Measurements from ENCODE around the gene HDC.

HDC gene, protein sequence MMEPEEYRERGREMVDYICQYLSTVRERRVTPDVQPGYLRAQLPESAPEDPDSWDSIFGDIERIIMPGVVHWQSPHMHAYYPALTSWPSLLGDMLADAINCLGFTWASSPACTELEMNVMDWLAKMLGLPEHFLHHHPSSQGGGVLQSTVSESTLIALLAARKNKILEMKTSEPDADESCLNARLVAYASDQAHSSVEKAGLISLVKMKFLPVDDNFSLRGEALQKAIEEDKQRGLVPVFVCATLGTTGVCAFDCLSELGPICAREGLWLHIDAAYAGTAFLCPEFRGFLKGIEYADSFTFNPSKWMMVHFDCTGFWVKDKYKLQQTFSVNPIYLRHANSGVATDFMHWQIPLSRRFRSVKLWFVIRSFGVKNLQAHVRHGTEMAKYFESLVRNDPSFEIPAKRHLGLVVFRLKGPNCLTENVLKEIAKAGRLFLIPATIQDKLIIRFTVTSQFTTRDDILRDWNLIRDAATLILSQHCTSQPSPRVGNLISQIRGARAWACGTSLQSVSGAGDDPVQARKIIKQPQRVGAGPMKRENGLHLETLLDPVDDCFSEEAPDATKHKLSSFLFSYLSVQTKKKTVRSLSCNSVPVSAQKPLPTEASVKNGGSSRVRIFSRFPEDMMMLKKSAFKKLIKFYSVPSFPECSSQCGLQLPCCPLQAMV

DNA sequence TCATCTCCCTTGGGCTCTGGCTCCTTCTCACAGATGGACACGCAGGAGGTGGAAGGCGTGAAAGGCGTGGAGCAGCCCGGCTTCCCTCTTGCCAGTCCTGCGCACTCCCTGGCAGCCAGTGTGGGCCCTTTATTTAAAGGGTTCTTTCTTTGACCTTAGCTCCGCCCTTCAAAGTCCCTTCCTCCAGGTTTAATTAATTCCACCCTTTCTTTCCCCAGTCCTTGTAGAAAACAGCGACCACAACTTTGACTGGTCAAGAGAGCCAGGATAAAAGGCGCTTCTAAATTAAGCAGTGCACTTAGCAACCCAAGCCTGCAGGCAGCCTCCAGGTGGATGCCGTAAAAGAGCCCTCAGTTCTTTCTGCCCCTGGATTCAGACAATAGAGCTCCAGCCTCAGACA, at the start of gene HDC:
Gene HDC (minus strand): TSS at position 107 of the 400 bp plus-strand sequence. CDS start 103 bp downstream, at position 4.
- no peak for DNase-seq

DNA sequence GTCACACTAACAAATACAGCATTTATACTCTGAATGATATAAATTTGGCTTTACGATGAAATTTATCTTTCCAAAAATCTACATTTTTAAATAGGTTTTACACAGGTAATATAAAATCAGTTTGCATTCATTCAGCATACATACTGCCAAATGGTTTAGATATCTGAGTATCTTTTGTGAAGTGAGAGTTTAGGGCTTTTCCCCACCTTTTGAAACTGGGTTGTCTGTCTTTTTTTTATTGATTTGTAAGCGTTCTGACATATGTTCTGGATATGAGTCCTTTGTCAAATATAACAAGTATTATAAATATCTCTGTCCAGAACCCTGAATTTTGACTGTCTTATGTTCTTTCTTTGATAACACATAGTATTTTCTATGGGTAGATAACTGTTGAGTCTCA, 47.1 kb upstream of the HDC start:
- DNase-seq: no peak

DNA sequence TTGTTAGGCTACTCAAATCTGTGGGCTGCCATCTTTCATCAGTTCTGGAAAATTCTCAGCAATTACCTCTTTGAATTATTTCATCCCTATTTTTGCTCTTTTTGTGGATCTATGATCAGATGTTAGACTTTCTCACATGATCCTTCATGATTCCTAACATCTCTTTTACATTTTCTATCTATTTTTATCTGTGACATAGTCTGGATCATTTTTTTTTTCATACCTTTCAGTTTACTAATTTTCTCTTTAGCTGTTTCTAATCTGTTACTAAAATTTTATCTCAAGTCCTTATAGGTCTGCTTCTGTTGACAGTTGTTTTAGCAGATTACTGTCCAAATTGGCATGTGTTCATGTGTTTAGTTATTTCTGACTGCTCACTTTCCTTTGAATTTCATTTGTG, 42.3 kb upstream of the HDC start:
- no peak for DNase-seq

DNA sequence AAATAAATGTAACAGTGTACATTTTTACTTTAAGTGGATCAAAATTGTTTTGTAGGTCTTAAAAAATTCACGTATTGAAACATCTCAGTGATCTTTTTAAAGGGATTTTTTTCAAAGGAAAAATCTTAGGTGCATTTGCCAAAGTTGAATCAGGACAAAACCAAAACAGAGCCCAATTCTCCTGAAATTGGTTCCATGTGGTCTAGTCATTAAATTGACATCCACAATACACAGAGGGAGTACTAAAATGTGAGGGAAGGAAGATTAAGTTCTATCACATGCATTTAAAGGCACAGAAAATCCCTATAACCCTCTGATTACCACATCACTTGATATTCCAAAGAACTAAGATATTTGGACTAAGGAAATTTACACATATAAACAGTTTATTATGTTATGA, 39.3 kb upstream of the HDC start:
- DNase-seq: no peak

DNA sequence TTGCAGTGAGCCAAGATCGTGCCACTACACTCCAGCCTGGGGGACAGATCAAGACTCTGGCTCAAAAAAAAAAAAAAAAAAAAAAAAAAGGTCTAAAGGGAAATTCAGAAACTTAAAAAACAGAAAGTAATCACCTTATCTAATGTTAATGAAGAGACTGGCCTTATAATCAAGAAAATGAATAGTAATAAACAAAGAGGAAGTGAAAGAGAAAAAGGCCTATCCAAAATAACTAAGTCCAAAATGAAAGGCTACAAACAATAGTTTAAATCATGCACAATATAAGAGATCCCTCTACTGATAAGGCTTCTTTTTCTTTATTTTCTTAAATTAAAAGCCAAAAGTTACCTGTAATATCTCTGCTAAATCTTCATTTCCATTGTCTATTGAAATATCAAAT, 37.1 kb upstream of the HDC start:
- no peak for DNase-seq

DNA sequence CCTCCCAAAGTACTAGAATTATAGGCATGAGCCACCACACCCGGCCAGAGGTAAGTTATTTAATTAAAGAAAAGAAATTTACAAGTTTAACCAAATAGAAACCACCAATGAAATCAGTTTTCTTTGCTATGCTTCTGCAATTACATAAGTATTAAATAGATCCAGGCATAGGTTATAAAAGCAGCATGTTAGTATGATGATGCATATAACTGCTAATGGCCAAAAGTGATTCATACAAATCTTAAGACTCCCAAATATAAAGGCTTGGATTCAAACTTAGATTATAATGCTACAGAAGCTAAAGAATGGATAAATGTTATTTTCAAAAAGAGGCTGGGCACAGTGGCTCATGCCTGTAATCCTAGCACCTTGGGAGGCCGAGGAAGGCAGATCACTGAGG, 32.8 kb upstream of the HDC start:
- DNase-seq: no peak

DNA sequence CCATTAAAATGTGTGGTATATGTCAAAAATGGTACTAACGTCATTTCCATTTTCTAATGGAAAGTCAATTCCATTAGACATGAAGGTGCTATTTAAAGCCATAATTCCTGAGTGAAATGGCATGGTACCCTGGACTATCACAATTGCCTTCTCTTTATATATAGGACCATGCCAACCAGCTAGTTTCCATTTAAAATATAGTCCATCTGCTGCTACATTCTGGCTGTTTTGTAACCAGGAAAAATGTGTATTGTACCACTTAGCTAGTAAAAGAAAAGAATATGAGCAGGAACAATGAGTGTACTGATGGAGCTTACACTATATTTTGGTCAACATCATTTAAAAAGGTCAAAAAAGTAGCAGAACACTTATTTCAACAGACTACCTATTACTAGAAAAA, 30.4 kb upstream of the HDC start:
- DNase-seq: no peak

DNA sequence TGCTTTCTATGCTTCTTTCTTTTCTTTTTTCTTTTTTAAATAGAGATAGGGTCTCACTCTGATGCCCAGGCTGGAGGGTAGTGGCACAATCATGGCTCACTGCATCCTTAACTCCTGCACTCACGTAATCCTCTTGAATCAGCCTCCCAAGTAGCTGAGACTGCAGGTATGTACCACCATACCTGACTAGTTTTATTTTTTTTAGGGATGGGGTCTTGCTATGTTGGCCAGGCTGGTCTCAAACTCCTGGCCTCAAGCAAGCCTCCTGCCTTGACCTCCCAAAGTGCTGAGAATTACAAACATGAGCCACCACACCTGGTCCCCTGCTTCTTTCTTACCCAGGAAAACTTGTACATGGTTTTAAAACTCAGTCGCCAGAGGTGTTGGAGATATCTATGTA, 24.2 kb upstream of the HDC start:
- DNase-seq: no peak

DNA sequence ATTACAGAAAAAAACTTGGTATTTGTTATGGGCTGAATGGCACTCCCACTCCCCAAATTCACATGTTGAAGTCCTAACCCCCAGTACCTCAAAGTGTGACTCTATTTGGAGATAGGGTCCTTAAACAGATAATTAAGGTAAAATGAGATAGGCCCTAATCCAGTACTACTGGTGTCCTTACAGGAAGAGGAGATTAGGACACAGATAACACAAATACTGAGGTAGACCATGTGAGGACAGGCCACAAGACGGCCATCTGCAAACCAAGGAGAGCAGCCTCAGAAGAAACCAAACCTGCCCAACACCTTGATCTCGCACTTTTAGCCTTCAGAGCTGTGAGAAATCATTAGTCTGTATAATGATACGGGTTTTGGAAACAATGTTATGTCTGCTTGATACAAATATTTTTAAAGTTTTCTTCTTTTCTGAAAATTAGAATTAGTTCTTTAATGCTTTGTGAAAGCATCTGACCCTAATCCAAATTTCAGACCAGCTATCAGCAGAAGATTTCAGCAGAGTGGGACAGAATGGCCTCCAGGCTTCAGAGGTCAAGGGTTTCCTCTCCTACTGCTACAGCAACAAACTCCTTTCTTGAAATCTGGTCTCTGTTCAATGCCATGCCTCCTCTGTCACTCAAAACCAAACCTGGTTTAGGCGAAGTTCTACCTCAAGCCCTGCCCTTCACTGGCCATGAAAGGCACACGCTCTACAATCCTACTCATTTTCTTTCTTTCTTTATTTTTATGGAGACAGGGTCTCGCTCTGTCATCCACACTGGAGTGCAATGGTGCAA, 22.0 kb upstream of the HDC start:
- no peak for DNase-seq

DNA sequence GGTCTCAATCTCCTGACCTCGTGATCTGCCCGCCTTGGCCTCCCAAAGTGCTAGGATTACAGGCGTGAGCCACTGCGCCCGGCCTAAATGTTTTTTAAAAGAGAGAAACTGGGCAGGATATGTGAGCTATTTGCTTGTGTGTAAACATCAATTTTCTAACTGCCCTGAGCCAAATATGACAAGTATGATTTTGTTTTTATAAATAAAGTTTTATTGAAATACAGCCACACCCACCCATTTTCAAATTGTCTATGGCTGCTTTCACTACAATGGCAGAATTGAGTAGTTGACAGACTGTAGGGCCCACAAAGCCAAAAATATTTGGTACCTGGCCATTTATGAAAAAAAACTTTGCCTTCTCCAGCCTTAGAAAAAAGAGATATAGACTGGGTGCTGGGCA, 15.9 kb upstream of the HDC start:
- no peak for DNase-seq

DNA sequence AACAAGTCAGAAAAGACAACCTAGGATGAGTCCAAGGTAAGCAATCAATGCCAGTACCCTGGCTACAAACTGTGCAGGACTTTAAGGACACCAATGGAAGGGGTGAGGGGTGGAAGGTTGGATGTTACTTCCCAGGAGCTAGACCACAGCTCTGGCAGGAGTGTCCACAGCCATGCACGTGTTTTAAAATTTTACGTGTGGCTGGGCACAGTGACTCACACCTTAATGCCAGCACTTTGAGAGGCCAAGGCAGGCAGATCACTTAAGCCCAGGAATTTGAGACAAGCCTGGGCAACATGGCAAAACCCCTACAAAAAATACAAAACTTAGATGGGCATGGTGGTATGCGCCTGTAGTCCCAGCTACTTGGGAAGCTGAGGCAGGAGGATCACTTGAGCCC, 14.7 kb upstream of the HDC start:
- no peak for DNase-seq

DNA sequence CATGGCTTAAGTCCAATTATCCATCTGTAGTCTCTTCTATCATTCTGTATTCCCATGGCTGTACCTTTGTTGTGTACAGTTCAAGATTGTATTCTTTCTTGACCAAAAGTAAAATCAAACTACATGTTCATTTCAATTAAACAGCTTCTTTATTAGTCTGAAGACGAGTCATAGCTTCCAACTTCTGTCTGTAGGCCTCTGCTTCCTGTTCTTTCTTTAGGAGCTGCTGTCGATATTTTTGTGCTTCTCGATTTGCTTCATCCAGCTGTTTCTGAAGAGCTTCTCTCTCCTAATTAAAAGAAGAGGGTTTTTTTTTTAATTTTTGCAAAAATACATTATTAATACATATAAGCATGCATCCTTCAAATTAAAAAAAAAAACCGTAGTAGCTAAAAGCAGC, 13.0 kb upstream of the HDC start:
- no peak for DNase-seq

DNA sequence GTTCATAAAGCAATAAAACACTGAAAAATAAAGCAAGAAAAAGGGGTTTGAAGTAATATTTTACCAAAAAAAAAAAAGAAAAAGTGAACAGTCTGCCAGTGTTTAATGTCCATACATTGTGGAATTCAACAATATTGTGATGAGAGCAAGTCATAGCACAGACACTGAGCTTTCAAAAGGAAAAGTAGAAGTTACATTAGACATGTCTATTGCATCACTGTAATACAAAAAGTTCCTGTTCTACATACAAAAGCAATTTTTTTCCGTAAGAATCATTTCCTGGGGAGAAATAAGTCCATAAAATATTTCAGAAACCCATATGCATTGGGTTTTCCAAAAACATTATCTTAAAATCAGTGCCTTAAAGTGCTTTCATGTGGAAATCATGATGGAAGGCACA, 11.8 kb upstream of the HDC start:
- no peak for DNase-seq

DNA sequence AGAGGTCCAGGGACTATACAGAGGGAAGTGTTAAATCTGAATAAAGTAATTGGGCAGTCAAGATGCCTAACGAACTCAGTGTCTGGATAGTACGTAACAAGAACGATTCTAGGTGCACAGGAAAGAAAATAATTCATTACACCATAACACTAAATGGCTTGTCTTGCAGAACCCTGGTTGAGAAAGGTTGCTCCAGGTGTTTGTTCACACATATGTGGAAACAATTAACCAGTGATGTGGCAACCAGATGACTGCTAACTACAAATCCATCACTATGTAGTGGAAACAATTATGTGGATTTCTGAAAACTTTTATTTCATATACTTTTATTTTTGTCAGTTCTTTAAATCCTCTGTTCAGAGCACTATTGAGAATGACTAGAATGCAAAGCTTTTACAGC, 10.4 kb upstream of the HDC start:
- DNase-seq: no peak

DNA sequence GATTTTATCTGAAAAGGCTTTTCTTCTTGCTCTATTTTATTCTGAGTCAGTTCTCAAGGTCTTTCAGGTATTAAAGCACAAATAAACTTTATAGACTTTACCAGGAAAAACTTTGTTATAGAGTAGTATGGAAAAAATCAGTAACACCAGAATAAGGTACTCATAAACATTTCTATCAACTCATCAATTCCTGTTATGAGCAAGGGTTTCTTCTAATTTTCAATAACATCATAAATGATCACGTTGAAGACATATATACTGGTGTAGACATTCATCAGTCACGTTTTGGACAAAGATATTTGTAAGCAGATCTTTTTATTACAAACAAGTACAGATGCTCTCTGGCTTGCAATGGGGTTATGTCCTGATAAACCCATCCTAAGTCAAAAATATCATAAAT, 9.6 kb upstream of the HDC start:
- no peak for DNase-seq

DNA sequence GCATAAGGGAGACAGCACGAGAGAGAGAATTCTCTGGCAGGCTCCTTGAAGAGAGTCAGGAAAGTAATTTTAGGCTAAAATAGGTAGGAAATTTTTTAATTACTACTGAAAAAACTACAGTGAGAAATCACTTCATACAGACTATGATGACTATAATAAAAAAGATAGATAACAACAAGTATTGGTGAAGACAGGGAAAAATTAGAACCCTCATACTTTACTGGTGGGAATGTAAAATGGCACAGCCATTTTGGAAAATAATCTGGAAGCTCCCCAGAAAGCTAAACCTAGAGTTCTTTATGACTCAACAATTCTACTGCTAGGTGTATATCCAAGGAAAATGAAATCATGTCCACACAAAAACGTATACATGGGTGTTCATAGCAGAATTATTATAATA, 2.1 kb upstream of the HDC start:
- DNase-seq: no peak

DNA sequence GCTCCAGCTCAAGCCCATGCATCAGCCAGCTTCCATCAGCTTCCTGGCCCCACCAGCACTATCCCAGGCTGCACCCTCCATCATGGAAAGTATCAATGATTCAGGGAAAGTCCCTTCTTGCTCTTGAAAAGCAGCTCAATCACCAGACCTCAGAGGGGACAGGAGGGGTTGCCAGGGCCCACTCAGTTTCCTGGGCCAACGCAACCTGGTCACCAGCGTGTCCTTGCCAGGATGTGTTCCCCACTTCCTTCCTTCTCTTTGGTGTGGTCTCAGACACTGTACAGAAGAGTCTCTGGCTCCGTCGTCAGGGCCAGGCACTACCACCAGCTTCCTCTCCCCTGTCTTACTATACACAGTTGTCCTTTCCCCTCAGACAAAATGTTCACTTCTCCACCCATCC, 3.0 kb downstream of the HDC start:
- DNase-seq: peak; percentile 52

DNA sequence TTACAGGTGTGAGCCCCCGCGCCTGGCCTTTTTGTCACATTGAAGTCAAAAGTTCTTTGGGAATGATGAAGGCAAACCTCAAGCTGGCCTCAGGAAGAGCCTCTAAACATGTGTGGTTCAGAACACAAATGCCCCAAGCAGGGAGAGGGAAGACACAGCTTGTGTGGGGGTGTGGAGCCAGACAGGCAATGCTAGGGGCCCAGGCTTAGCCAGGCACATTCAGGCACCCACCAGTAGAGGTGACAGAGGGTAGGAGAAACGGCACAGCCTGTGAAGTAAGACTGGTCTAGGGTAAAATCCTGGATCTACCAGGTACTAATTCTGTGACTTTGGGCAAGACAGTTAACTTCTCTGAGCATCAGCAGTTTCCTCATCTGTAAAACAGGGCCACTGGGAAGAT, 3.5 kb downstream of the HDC start:
- no peak for DNase-seq

DNA sequence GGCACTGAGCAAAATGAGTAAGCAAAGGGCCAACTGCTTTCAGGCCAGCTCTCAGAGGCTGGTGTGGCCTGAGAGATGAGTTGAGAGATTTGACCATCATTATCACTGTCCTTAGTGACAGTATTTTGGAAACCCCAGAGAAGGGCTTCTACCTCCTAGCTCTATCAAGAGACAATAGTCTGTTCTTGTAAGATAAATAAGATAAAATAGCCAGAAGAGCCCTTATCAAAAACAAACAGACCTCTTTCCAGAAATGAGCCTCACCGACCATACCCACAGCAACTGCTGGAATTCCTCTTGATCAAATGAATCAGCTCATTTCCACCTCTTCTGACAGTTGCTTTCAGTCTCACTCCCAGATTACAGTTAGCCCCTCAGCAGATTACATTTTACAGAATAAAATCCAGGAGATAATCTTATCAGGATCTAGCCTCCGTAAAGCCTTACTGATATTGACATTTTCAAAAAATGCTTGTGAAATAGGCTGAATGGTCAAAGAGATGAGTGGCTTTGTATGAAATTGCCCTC, 4.5 kb downstream of the HDC start:
- no peak for DNase-seq

DNA sequence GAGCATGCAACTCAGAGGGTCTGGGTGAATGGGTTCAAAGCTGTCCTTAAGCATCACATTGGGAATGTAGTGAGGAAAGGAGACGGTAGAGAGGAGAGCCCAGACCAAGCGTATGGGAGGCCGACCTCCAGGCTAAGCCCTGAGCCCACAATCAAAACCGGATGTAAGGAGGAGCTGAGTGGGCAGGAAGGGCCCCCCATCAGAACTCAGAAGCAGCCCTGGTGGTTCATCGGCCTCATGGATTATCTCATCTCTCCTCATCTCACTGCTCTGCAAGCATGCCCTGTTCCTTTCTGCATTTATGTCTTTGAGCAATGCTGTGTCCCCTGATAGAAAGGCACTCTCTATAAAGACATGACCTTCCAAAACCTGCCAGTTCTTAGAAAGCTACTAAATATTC, 6.2 kb downstream of the HDC start:
- no peak for DNase-seq

DNA sequence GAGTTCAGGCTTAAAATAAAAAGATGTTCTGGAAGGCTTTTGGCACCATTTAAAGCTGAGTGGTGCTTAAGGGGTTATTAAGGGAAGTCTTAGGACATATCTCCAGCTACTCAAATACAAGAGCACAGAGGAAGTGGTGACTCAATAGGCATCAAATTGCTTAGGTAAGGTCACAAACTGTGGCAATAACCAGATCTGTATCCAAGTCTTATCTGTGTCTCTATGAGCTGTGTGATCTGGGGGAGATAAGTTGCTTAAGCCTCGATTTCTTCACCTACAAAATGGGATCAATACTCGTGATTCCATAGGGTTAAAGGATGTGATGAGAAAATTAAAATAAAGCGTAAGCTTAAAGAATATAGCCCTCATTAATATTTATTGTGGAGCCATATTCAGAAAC, 7.6 kb downstream of the HDC start:
- DNase-seq: no peak

DNA sequence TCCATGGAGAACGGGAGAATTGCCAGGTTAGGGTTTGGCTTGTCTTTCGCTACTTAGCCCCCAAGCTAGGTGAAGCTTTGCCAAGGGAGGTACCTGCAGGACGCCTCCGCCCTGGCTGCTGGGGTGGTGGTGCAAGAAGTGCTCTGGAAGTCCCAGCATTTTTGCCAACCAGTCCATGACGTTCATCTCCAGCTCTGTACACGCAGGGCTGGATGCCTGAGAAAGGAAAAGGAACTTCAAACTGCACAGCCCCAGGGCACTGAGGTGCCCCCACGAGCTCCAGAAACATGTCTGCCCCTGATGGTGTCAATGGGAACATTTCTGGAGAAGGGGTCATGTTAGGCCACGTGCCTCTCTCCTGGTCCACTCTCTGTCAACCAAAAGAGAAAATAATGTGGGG, 8.2 kb downstream of the HDC start:
- no peak for DNase-seq

DNA sequence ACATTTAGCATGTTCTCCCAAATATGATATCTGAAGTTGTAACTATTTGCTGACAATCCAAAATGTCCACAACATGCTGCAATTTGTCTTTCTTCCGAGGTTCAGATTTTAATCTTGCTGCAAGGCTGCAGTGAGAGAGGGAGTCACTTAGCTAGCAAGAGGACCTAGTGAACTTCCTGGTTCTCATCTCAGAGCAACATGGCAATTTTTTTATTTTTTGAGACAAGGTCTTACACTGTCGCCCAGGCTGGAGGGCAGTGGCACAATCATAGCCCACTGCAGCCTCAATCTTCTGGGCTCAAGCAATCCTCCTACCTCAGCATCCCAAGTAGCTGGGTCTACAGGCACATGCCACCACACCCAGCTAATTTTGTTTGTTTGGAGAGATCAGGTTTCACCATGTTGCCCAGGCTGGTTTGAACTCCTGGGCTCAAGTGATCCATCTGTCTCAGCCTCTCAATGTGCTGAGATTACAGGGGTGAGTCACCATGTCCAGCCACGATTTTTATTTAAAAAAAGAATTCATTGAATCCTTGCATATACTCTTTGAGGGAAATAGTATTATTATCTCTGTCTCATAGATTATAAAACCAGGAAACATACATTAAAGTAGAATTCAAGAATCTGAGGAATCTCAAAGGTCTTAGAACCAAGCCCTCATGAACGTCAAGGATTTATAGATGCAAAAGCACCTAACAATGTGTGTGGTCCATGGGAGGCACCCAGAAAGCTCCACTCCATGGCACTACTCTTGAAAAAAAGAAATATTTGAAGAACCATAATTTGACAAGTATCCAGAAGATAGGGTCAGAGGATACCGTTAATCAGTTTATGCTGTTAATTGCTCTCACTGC, 9.1 kb downstream of the HDC start:
- no peak for DNase-seq

Data from stimulated activated naive CD4-positive, alpha-beta T cell treated with Interleukin-2 at 50 U/mL for 16 hours (primary cell).